H9 (cell line): ENCODE results near the gene TRPM1. TPM values are rescaled to one million over a fixed set of nuclear protein-coding genes. Genes with fewer than 3 reads are reported as not detected.

Experiments
- DNase-seq: peaks from one replicate; pipeline ENCODE4 v3.0.0-alpha.2; 2017
- H2AFZ ChIP-seq: one replicate; pipeline ENCODE4 v1.6.1; 2013; ENCODE audit warnings: mild to moderate bottlenecking, low read length, control low read depth, moderate library complexity
- H2AK5ac ChIP-seq: 2 replicates; pipeline ENCODE4 v1.6.1; 2013; ENCODE audit warnings: low read length, control low read depth, mixed read lengths; ENCODE audit not compliant: insufficient read length
- H2BK120ac ChIP-seq: one replicate; pipeline ENCODE4 v1.6.1; 2013; ENCODE audit warnings: low read depth, mild to moderate bottlenecking, low read length, control low read depth, inconsistent platforms; ENCODE audit not compliant: poor library complexity, severe bottlenecking
- H2BK12ac ChIP-seq: 2 replicates; pipeline ENCODE4 v1.6.1; 2013; ENCODE audit warnings: low read length, control low read depth, mixed read lengths, low read depth; ENCODE audit not compliant: insufficient read length
- H2BK15ac ChIP-seq: 2 replicates; pipeline ENCODE4 v1.6.1; 2013; ENCODE audit warnings: low read depth, low read length, control low read depth
- H2BK20ac ChIP-seq: one replicate; pipeline ENCODE4 v1.6.1; 2013; ENCODE audit warnings: low read depth, mild to moderate bottlenecking, low read length, control low read depth, inconsistent platforms; ENCODE audit not compliant: poor library complexity, severe bottlenecking
- H2BK5ac ChIP-seq: 2 replicates; pipeline ENCODE4 v1.6.1; 2013; ENCODE audit warnings: low read length, control low read depth, mixed read lengths; ENCODE audit not compliant: insufficient read length
- H3K14ac ChIP-seq: 2 replicates; pipeline ENCODE4 v1.6.1; 2013; ENCODE audit warnings: low read length, control low read depth; ENCODE audit not compliant: insufficient read depth
- H3K18ac ChIP-seq: 2 replicates; pipeline ENCODE4 v1.6.1; 2013; ENCODE audit warnings: low read depth, mild to moderate bottlenecking, mixed read lengths, low read length, control low read depth; ENCODE audit not compliant: insufficient read length
- H3K23ac ChIP-seq: 2 replicates; pipeline ENCODE4 v1.6.1; 2013; ENCODE audit warnings: low read length, control low read depth, mixed read lengths, low read depth; ENCODE audit not compliant: insufficient read length
- H3K23me2 ChIP-seq: 2 replicates; pipeline ENCODE4 v1.6.1; 2013; ENCODE audit warnings: low read depth, mild to moderate bottlenecking, mixed read lengths, low read length, control low read depth; ENCODE audit not compliant: insufficient read length, poor library complexity, severe bottlenecking
- H3K27ac ChIP-seq: 2 replicates; pipeline ENCODE4 v1.5.1; 2013; ENCODE audit warnings: low read length, control low read depth, mixed read lengths, low read depth; ENCODE audit not compliant: insufficient read length
- H3K27me3 ChIP-seq: 2 replicates; pipeline ENCODE4 v1.6.1; 2013; ENCODE audit warnings: low read length, control low read depth, inconsistent platforms; ENCODE audit not compliant: insufficient read depth
- H3K4ac ChIP-seq: 2 replicates; pipeline ENCODE4 v1.6.1; 2013; ENCODE audit warnings: low read depth, mild to moderate bottlenecking, control low read depth, inconsistent platforms, low read length, moderate library complexity
- H3K4me1 ChIP-seq: 2 replicates; pipeline ENCODE4 v1.6.1; 2013; ENCODE audit warnings: low read length, control low read depth, inconsistent platforms; ENCODE audit not compliant: insufficient read depth
- H3K4me2 ChIP-seq: 2 replicates; pipeline ENCODE4 v1.6.1; 2013; ENCODE audit warnings: low read length, control low read depth, mixed read lengths; ENCODE audit not compliant: insufficient read length, insufficient read depth
- H3K56ac ChIP-seq: 2 replicates; pipeline ENCODE4 v1.6.1; 2013; ENCODE audit warnings: low read depth, mild to moderate bottlenecking, mixed read lengths, low read length, control low read depth; ENCODE audit not compliant: insufficient read length
- H3K79me1 ChIP-seq: 2 replicates; pipeline ENCODE4 v1.6.1; 2013; ENCODE audit warnings: low read depth, mild to moderate bottlenecking, moderate library complexity, low read length, control low read depth, inconsistent platforms; ENCODE audit not compliant: insufficient read depth, poor library complexity, severe bottlenecking
- H3K79me2 ChIP-seq: 2 replicates; pipeline ENCODE4 v1.6.1; 2013; ENCODE audit warnings: low read length, control low read depth, inconsistent platforms; ENCODE audit not compliant: insufficient read depth
- H3K9ac ChIP-seq: 2 replicates; pipeline ENCODE4 v1.6.1; 2013; ENCODE audit warnings: low read length, control low read depth, mixed read lengths; ENCODE audit not compliant: insufficient read length; ENCODE audit errors: extremely low read depth
- H3K9me3 ChIP-seq: one replicate; pipeline ENCODE4 v1.6.1; 2013; ENCODE audit warnings: low read depth, low read length, inconsistent platforms; ENCODE audit not compliant: control insufficient read depth
- H3T11ph ChIP-seq: one replicate; pipeline ENCODE4 v1.6.1; 2013; ENCODE audit warnings: mild to moderate bottlenecking, low read length, control low read depth, inconsistent platforms
- H4K20me1 ChIP-seq: one replicate; pipeline ENCODE4 v1.6.1; 2013; ENCODE audit not compliant: control insufficient read depth, insufficient read length, insufficient read depth
- H4K5ac ChIP-seq: 2 replicates; pipeline ENCODE4 v1.6.1; 2013; ENCODE audit warnings: low read depth, mild to moderate bottlenecking, mixed read lengths, low read length, control low read depth; ENCODE audit not compliant: insufficient read length
- H4K8ac ChIP-seq: replicated peaks from 2 replicates; pipeline ENCODE4 v1.6.1; 2013; ENCODE audit warnings: low read length, control low read depth, mixed read lengths, low read depth; ENCODE audit not compliant: insufficient read length
- H4K91ac ChIP-seq: 2 replicates; pipeline ENCODE4 v1.6.1; 2013; ENCODE audit warnings: low read depth, mild to moderate bottlenecking, moderate library complexity, mixed read lengths, low read length, control low read depth; ENCODE audit not compliant: insufficient read length
- H3K27ac Mint-ChIP-seq, 3 experiments: 2 replicates in 2 of 3; 3 replicates in 1 of 3; pipeline ENCODE4 v1.8.0; 2020 to 2021; ENCODE audit warnings: mixed read lengths in 3 of 3, mild to moderate bottlenecking in 1 of 3, moderate library complexity in 1 of 3
- H3K27me3 Mint-ChIP-seq: 2 replicates; pipeline ENCODE4 v1.8.0; 2021; ENCODE audit warnings: low read depth, mild to moderate bottlenecking, moderate library complexity, mixed read lengths
- H3K36me3 Mint-ChIP-seq, 3 experiments: 2 replicates in 2 of 3; 3 replicates in 1 of 3; pipeline ENCODE4 v1.8.0; 2020 to 2021; ENCODE audit warnings: low read depth in 3 of 3, mixed read lengths in 3 of 3; ENCODE audit not compliant: insufficient read depth in 1 of 3
- H3K4me1 Mint-ChIP-seq, 2 experiments: 2 replicates each; pipeline ENCODE4 v1.8.0; 2020; ENCODE audit warnings: mixed read lengths in 2 of 2
- H3K4me3 Mint-ChIP-seq, 2 experiments: 2 replicates in 1 of 2; 3 replicates in 1 of 2; pipeline ENCODE4 v1.8.0; 2020 to 2021; ENCODE audit warnings: mild to moderate bottlenecking in 2 of 2, mixed read lengths in 2 of 2, moderate library complexity in 1 of 2
- H3K9me3 Mint-ChIP-seq, 2 experiments: 2 replicates in 1 of 2; 3 replicates in 1 of 2; pipeline ENCODE4 v1.8.0; 2020; ENCODE audit warnings: mild to moderate bottlenecking in 2 of 2, mixed read lengths in 2 of 2, moderate library complexity in 1 of 2
- WGBS: extraction: QIAGEN DNeasy Blood & Tissue Kit; methylation state at CpG from one replicate; pipeline ENCODE4 v1.1.7; 2013; ENCODE audit warnings: missing lambda C conversion rate, low lambda C conversion rate, mixed read lengths; ENCODE audit not compliant: insufficient read length; ENCODE audit errors: extremely low coverage; 5-methylcytosine and 5-hydroxymethylcytosine counted together
- long read RNA-seq: library from polyadenylated mRNA; unstranded; transcript quantifications from one replicate; pipeline ENCODE4 v2.0.0, GENCODE V29; 2020
- total RNA-seq: library from RNA; stranded (reverse); gene quantifications from 2 replicates; pipeline ENCODE4 v1.2.1, GENCODE V29; 2021
- TF ChIP-seq, protein P1 (sequence below): fragments of 200-600 bp; sonication (generic); conservative IDR thresholded peaks from 3 replicates; pipeline ENCODE4 v1.8.0; 2021; ENCODE audit warnings: antibody characterized with exemption, mild to moderate bottlenecking

TRPM1 gene
- total RNA-seq = not detected in 2 replicates
- long read RNA-seq, partial matches to known transcripts = 0 of 2 reads
- long read RNA-seq, other reads (novel, unspliced or antisense) = 2 of 2 reads

DNA sequence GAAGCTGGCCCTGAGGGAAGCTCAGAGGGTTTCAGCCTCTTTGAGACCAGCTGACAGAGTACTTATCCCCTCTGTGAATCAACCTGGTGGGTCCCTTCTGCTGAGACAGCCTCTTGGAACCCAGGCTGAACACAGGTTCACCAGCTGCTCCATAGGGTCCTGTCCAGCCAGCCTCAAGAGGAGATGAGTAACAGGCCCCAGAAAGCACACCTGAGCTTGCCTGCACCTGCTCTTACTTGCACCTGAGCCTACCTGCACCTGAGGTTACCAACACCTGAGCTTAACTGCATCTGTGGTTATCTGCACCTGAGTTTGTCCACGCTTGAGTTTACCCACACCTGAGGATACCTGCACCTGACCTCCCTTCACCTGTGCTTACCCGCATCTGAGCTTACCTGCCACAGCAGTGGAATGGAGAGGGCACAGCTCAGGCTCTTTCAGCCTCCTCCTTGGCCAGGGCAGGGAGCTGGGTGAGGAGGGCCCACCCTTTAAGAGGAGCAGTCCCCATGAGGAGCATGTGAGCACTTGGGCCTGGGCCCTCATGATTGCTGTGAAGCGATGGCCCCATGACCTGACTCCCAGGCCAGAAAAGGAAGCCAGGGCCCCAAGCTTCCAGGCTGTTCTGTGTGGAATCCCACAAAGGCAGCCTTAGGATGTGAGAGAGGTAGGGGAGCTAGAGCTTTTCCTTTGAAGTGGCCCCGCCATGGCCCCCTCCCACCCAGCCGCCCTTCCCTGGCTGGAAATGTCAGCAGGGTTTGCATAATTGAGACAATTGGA, at the start of gene TRPM1:
Gene TRPM1 (minus strand): TSS at position 464 of the 777 bp plus-strand sequence. CDS start 20,370 bp downstream, outside the sequence.
- no peaks in the 10 kb centered on the region; a peak in 1 of 7 replicates for H3K36me3 Mint-ChIP-seq
- no peak within 1 kb of the TSS for H2AFZ ChIP-seq
- H2AK5ac ChIP-seq = no peak within 1 kb of the TSS

More for the DNA sequence above, at the start of gene TRPM1:
- Histone ChIP-seq H3K9ac (no peak within 1 kb of the TSS), H2BK12ac (no peak within 1 kb of the TSS), H3K23ac (no peak within 1 kb of the TSS), H3K4ac (no peak within 1 kb of the TSS), H4K91ac (no peak within 1 kb of the TSS), H2BK5ac (no peak within 1 kb of the TSS), H2BK15ac (no peak within 1 kb of the TSS), H4K8ac (no peak within 1 kb of the TSS), H3K4me1 (peaks cover 3% of the 10 kb centered on the region; the same call in 1 of the 2 replicates), H2BK20ac (no peak within 1 kb of the TSS), H4K20me1 (no peaks in the 10 kb centered on the region), H3K4me2 (no peak within 1 kb of the TSS), H3K9me3 (no peaks in the 10 kb centered on the region), H3K23me2 (no peaks in the 10 kb centered on the region), H3K27me3 (no peaks in the 10 kb centered on the region), H3K56ac (no peak within 1 kb of the TSS), H3K27ac (no peak within 1 kb of the TSS), H3K79me2 (no peaks in the 10 kb centered on the region), H2BK120ac (no peak within 1 kb of the TSS), H3K79me1 (no peaks in the 10 kb centered on the region), H3K14ac (no peak within 1 kb of the TSS), H3K18ac (no peak within 1 kb of the TSS), H3T11ph (no peak within 1 kb of the TSS), H4K5ac (no peak within 1 kb of the TSS)
- Mint-ChIP-seq H3K27ac (no peak within 1 kb of the TSS; a peak in 2 of 7 replicates), H3K4me3 (no peak within 1 kb of the TSS), H3K27me3 (peaks cover 2% of the 10 kb centered on the region), H3K9me3 (no peaks in the 10 kb centered on the region), H3K4me1 (peaks cover 26 to 28% of the 10 kb centered on the region in 2 experiments)
- no peak for DNase-seq
- no CpG with 5 or more reads among the region's 5 CpGs for WGBS
- TF ChIP-seq, protein P1, sequence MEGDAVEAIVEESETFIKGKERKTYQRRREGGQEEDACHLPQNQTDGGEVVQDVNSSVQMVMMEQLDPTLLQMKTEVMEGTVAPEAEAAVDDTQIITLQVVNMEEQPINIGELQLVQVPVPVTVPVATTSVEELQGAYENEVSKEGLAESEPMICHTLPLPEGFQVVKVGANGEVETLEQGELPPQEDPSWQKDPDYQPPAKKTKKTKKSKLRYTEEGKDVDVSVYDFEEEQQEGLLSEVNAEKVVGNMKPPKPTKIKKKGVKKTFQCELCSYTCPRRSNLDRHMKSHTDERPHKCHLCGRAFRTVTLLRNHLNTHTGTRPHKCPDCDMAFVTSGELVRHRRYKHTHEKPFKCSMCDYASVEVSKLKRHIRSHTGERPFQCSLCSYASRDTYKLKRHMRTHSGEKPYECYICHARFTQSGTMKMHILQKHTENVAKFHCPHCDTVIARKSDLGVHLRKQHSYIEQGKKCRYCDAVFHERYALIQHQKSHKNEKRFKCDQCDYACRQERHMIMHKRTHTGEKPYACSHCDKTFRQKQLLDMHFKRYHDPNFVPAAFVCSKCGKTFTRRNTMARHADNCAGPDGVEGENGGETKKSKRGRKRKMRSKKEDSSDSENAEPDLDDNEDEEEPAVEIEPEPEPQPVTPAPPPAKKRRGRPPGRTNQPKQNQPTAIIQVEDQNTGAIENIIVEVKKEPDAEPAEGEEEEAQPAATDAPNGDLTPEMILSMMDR = no peak
